H1 (cell line): Measurements from ENCODE around the gene CAMTA1.

ENCODE experiments used
- BACH1 ChIP-seq: IDR thresholded peaks from 2 replicates; pipeline ENCODE4 v1.6.1; 2012; ENCODE audit warnings: low read length, improper control_type of control experiment
- CREB1 ChIP-seq: IDR thresholded peaks from 2 replicates; pipeline ENCODE4 v1.6.1; 2012; ENCODE audit warnings: inconsistent platforms
- GABPA ChIP-seq: IDR thresholded peaks from 2 replicates; pipeline ENCODE4 v1.6.1; 2011; ENCODE audit warnings: mild to moderate bottlenecking, low read length, moderate library complexity, borderline replicate concordance; ENCODE audit not compliant: insufficient read depth
- TF ChIP-seq, protein P1 (sequence below): IDR thresholded peaks from 2 replicates; pipeline ENCODE4 v1.6.1; 2012; ENCODE audit warnings: low read length, inconsistent platforms

DNA sequence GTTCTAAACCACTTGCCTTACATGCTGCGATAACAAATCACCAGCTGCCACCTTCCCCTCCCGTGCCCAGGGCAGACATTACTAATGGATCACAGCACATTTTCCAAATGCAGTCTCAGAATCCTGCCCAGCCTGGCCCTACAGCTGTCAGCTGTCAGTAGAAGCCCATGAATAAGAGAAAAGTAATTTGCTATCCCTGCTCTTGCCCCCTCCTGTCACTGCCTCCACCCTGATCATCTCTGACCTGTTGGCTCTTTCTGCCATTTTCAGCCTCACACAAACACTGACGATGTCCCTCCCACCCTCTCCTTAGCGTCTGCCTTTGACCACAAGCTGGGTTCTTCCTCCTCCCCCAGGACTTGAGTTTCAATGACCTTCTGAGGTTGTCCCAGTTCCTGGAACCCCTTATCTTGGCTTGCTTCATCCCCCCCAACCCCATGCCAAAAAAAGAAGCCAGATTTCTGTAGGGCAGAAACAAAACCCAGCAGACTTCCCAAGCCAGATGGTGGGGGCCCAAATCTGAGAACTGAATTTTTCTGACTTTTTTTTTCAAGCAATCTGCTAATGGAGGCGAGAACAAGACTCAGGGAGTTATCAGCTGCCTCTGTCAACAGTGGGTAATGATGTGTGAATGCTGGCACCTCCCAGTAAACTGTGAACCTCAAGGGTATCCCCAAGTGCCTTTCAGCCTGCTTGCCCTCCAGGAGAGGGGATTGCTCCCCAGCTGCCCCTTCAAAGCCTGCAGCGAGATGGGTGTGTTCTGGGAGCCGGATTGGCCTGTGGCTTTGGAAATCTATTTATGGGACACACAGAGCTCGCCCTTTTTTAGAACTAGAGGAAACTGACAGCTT, 769.4 kb downstream of the CAMTA1 start:
- TF ChIP-seq, protein P1, sequence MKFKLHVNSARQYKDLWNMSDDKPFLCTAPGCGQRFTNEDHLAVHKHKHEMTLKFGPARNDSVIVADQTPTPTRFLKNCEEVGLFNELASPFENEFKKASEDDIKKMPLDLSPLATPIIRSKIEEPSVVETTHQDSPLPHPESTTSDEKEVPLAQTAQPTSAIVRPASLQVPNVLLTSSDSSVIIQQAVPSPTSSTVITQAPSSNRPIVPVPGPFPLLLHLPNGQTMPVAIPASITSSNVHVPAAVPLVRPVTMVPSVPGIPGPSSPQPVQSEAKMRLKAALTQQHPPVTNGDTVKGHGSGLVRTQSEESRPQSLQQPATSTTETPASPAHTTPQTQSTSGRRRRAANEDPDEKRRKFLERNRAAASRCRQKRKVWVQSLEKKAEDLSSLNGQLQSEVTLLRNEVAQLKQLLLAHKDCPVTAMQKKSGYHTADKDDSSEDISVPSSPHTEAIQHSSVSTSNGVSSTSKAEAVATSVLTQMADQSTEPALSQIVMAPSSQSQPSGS = no peak
- TF ChIP-seq CREB1 (no peak), GABPA (no peak), BACH1 (no peak)
